NB4 (cell line): ENCODE data around the gene LCMT2.

Experiments used
- DNase-seq: peaks from one replicate; pipeline ENCODE4 v3.0.0; 2010; ENCODE audit warnings: low read depth
- H3K4me3 ChIP-seq: one replicate; pipeline ENCODE4 v1.5.1; 2011; ENCODE audit warnings: mild to moderate bottlenecking, low read depth, low read length, moderate library complexity
- CTCF ChIP-seq: IDR thresholded peaks from one replicate; pipeline ENCODE4 v1.5.1; 2012; ENCODE audit warnings: low read depth, low read length
- MAX ChIP-seq: IDR thresholded peaks from 2 replicates; pipeline ENCODE4 v1.6.1; 2011; ENCODE audit warnings: low read depth, low read length
- MYC ChIP-seq: IDR thresholded peaks from 2 replicates; pipeline ENCODE4 v1.6.1; 2011; ENCODE audit warnings: low read depth, low read length
- POLR2A ChIP-seq: IDR thresholded peaks from 2 replicates; pipeline ENCODE4 v1.6.1; 2011; ENCODE audit warnings: mild to moderate bottlenecking; ENCODE audit not compliant: insufficient read length; ENCODE audit errors: extremely low read depth

LCMT2 gene

GRCh38 chr15:43370310-43370974, 40.1 kb upstream of the LCMT2 start:
- peak; percentile 51 for DNase-seq
- peak overlapping the region; percentile 94 for H3K4me3 ChIP-seq
- TF ChIP-seq MYC (no peak), CTCF (no peak), POLR2A (no peak), MAX (no peak)

GRCh38 chr15:43361313-43361903, 31.0 kb upstream of the LCMT2 start:
- TF ChIP-seq MYC (no peak), CTCF (no peak), POLR2A (no peak), MAX (no peak)
- H3K4me3 ChIP-seq: no peak overlapping the region
- DNase-seq: no peak

GRCh38 chr15:43360821-43361220, 30.4 kb upstream of the LCMT2 start:
- no peak for DNase-seq
- H3K4me3 ChIP-seq: no peak overlapping the region
- TF ChIP-seq POLR2A (no peak), MYC (no peak), MAX (no peak), CTCF (no peak)

GRCh38 chr15:43352693-43353382, 22.5 kb upstream of the LCMT2 start:
- no peak for DNase-seq
- TF ChIP-seq CTCF: no peak
- TF ChIP-seq POLR2A: no peak
- no peak for TF ChIP-seq MAX
- TF ChIP-seq MYC: no peak
- no peak overlapping the region for H3K4me3 ChIP-seq

- TF ChIP-seq POLR2A (no peak), MYC (no peak), MAX (no peak), CTCF (no peak)
- no peak for DNase-seq
- H3K4me3 ChIP-seq: no peak overlapping the region
These were observed 16.7 kb upstream of the LCMT2 start for GRCh38 chr15:43347114-43347513.
